IMR-90 (cell line): ENCODE measurements around the gene FHIP1A. TPM values are rescaled to one million over a fixed set of nuclear protein-coding genes. Genes with fewer than 3 reads are reported as not detected.

Source experiments
- ATAC-seq: fragments of 200-7000 bp; cut with Tn5 transposase; 2 replicates; pipeline ENCODE4 v1.9.1; 2020; ENCODE audit warnings: low read depth, mild to moderate bottlenecking, moderate library complexity
- BruUV-seq: library from RNA; stranded (reverse); fragments of 400-500 nt; replicated peaks from 2 replicates; lab custom pipeline; 2021; lab: Mats Ljungman, UMichigan
- CTCF ChIA-PET: fragments of 300-600 bp; formaldehyde crosslinking; extraction: SDS; loops from one replicate; lab custom pipeline; 2021; ENCODE audit warnings: antibody characterized with exemption; lab: Yijun Ruan, JAX
- POLR2A ChIA-PET: fragments of 300-600 bp; sonication (Branson Sonifier 250); formaldehyde crosslinking; loops from one replicate; lab custom pipeline; 2022; ENCODE audit warnings: antibody characterized with exemption; ENCODE audit not compliant: unreplicated experiment; lab: Charles Lee
- DNase-seq: peaks from one replicate; pipeline ENCODE4 v3.0.0; 2013
- H2AFZ ChIP-seq: replicated peaks from 2 replicates; pipeline ENCODE3; 2013; ENCODE audit warnings: low read length, mild to moderate bottlenecking; ENCODE audit not compliant: poor library complexity
- H2AK5ac ChIP-seq: 2 replicates; pipeline ENCODE4 v1.6.1; 2013; ENCODE audit warnings: low read depth, low read length, inconsistent platforms
- H2AK9ac ChIP-seq: replicated peaks from 2 replicates; pipeline ENCODE3; 2013; ENCODE audit warnings: mild to moderate bottlenecking, low read depth, low read length, moderate library complexity; ENCODE audit not compliant: poor library complexity
- H2BK120ac ChIP-seq: 2 replicates; pipeline ENCODE4 v1.6.1; 2013; ENCODE audit warnings: low read depth, low read length, inconsistent platforms
- H2BK15ac ChIP-seq: 3 replicates; pipeline ENCODE4 v1.6.1; 2013; ENCODE audit warnings: low read depth, low read length, inconsistent platforms
- H2BK20ac ChIP-seq: 2 replicates; pipeline ENCODE4 v1.6.1; 2013; ENCODE audit warnings: low read depth, mild to moderate bottlenecking, inconsistent platforms, low read length, moderate library complexity
- H2BK5ac ChIP-seq: 2 replicates; pipeline ENCODE4 v1.6.1; 2013; ENCODE audit warnings: mild to moderate bottlenecking, low read depth, low read length, inconsistent platforms; ENCODE audit not compliant: poor library complexity, severe bottlenecking
- H3K14ac ChIP-seq: replicated peaks from 2 replicates; pipeline ENCODE4 v1.6.1; 2013; ENCODE audit warnings: low read depth, low read length, inconsistent platforms
- H3K18ac ChIP-seq: 2 replicates; pipeline ENCODE4 v1.6.1; 2013; ENCODE audit warnings: low read depth, low read length, control low read depth
- H3K23ac ChIP-seq: 2 replicates; pipeline ENCODE4 v1.6.1; 2013; ENCODE audit warnings: low read depth, low read length, inconsistent platforms
- H3K27ac ChIP-seq: 2 replicates; pipeline ENCODE4 v1.5.1; 2013; ENCODE audit warnings: mild to moderate bottlenecking, control low read depth, low read length; ENCODE audit not compliant: insufficient read depth
- H3K27me3 ChIP-seq: 2 replicates; pipeline ENCODE4 v1.6.1; 2013; ENCODE audit warnings: low read length; ENCODE audit not compliant: control insufficient read depth, insufficient read depth
- H3K36me3 ChIP-seq: 2 replicates; pipeline ENCODE4 v1.6.1; 2013; ENCODE audit warnings: low read length, mixed read lengths; ENCODE audit not compliant: control insufficient read depth, insufficient read depth
- H3K4ac ChIP-seq: 2 replicates; pipeline ENCODE4 v1.6.1; 2013; ENCODE audit warnings: low read depth, low read length, inconsistent platforms
- H3K4me1 ChIP-seq: 2 replicates; pipeline ENCODE4 v1.6.1; 2013; ENCODE audit warnings: low read length, mixed read lengths; ENCODE audit not compliant: control insufficient read depth, insufficient read depth
- H3K4me2 ChIP-seq: 2 replicates; pipeline ENCODE4 v1.6.1; 2013; ENCODE audit warnings: low read depth, mild to moderate bottlenecking, control low read depth, low read length, moderate library complexity
- H3K4me3 ChIP-seq: 2 replicates; pipeline ENCODE4 v1.5.1; 2013; ENCODE audit warnings: low read depth, mild to moderate bottlenecking, control low read depth, low read length, moderate library complexity; ENCODE audit not compliant: insufficient read depth
- H3K56ac ChIP-seq: 2 replicates; pipeline ENCODE4 v1.6.1; 2013; ENCODE audit warnings: low read length, inconsistent platforms; ENCODE audit not compliant: insufficient read depth; ENCODE audit errors: extremely low read depth
- H3K79me1 ChIP-seq, 2 experiments: 2 replicates each; pipeline ENCODE4 v1.6.1; 2013; ENCODE audit warnings: low read length in 2 of 2, inconsistent platforms in 1 of 2, low read depth in 1 of 2
- H3K9ac ChIP-seq: 2 replicates; pipeline ENCODE4 v1.6.1; 2013; ENCODE audit warnings: low read depth, low read length, control low read depth
- H3K9me1 ChIP-seq: 2 replicates; pipeline ENCODE4 v1.6.1; 2013; ENCODE audit warnings: low read length, inconsistent platforms; ENCODE audit not compliant: insufficient read depth
- H3K9me3 ChIP-seq: 2 replicates; pipeline ENCODE4 v1.6.1; 2013; ENCODE audit warnings: low read length; ENCODE audit not compliant: control insufficient read depth, insufficient read depth
- H4K20me1 ChIP-seq: 2 replicates; pipeline ENCODE4 v1.6.1; 2013; ENCODE audit warnings: low read length, inconsistent platforms; ENCODE audit not compliant: insufficient read depth
- H4K5ac ChIP-seq: 2 replicates; pipeline ENCODE4 v1.6.1; 2013; ENCODE audit warnings: mild to moderate bottlenecking, low read depth, low read length, control low read depth
- H4K8ac ChIP-seq, 2 experiments: 2 replicates each; pipeline ENCODE4 v1.6.1; 2013; ENCODE audit warnings: low read depth in 2 of 2, low read length in 2 of 2, control low read depth in 1 of 2, inconsistent platforms in 1 of 2
- H4K91ac ChIP-seq: 2 replicates; pipeline ENCODE4 v1.6.1; 2013; ENCODE audit warnings: low read depth, low read length, inconsistent platforms; ENCODE audit not compliant: insufficient read depth
- BHLHE40 ChIP-seq: fragments of 150-350 bp; IDR thresholded peaks from 2 replicates; pipeline ENCODE4 v1.6.1; 2016; ENCODE audit warnings: mild to moderate bottlenecking, low read depth, low read length
- CEBPB ChIP-seq: IDR thresholded peaks from 2 replicates; pipeline ENCODE4 v1.6.1; 2012; ENCODE audit warnings: low read depth, low read length, improper control_type of control experiment
- CHD1 ChIP-seq: IDR thresholded peaks from 2 replicates; pipeline ENCODE4 v1.6.1; 2012; ENCODE audit warnings: low read depth, low read length, improper control_type of control experiment
- FOS ChIP-seq: fragments of 150-350 bp; IDR thresholded peaks from 2 replicates; pipeline ENCODE4 v1.6.1; 2016; ENCODE audit warnings: low read depth, low read length
- MAFK ChIP-seq: IDR thresholded peaks from 2 replicates; pipeline ENCODE4 v1.6.1; 2012; ENCODE audit warnings: low read depth, low read length, improper control_type of control experiment
- MXI1 ChIP-seq: IDR thresholded peaks from 2 replicates; pipeline ENCODE4 v1.6.1; 2012; ENCODE audit warnings: low read depth, mild to moderate bottlenecking, low read length, moderate library complexity, borderline replicate concordance
- RCOR1 ChIP-seq: IDR thresholded peaks from 2 replicates; pipeline ENCODE4 v1.6.1; 2012; ENCODE audit warnings: mild to moderate bottlenecking, low read length, improper control_type of control experiment; ENCODE audit not compliant: insufficient replicate concordance
- RFX5 ChIP-seq: IDR thresholded peaks from 2 replicates; pipeline ENCODE4 v1.8.0; 2012; ENCODE audit warnings: low read depth, mild to moderate bottlenecking, low read length, moderate library complexity
- WGBS, 2 experiments: methylation state at CpG; one replicate each; pipeline versions ENCODE4 v1.1.5 to v1.1.7; 2013; ENCODE audit warnings: missing lambda C conversion rate in 2 of 2; ENCODE audit not compliant: insufficient read length in 1 of 2; ENCODE audit errors: extremely low coverage in 2 of 2; 5-methylcytosine and 5-hydroxymethylcytosine counted together
- dilution Hi-C: fragments of 300-500 bp; cut with HindIII; formaldehyde crosslinking; loops from one replicate; pipeline ENCODE4 v1.14.3; 2018; ENCODE audit warnings: low sequenced_read_pairs; ENCODE audit not compliant: unreplicated experiment
- in situ Hi-C: fragments of 300-500 bp; cut with MboI; formaldehyde crosslinking; loops from 3 replicates; pipeline ENCODE4 v1.14.3; 2019; ENCODE audit warnings: low sequenced_read_pairs, inconsistent platforms, mixed read lengths
- intact Hi-C: fragments of 100-400 bp; cut with micrococcal nuclease; formaldehyde crosslinking; loops from 2 replicates; pipeline ENCODE4 v1.10.0; 2022
- polyA plus RNA-seq, 3 experiments: library from polyadenylated mRNA; depleted of rRNA; stranded (reverse); fragments of >200 nt; gene quantifications; 2 replicates each; pipeline ENCODE4 v1.2.3, GENCODE V29; 2012; ENCODE audit warnings: low replicate concordance in 1 of 3
- total RNA-seq: library from RNA; depleted of rRNA; stranded (reverse); fragments of >200 nt; gene quantifications from 2 replicates; pipeline ENCODE4 v1.2.3, GENCODE V29; 2012
- TF ChIP-seq, protein P1 (sequence below): conservative IDR thresholded peaks from 2 replicates; pipeline ENCODE4 v1.5.1; 2012; ENCODE audit warnings: mild to moderate bottlenecking, low read depth, low read length, improper control_type of control experiment
- TF ChIP-seq, protein P2 (sequence below): fragments of 150-350 bp; IDR thresholded peaks from 2 replicates; pipeline ENCODE4 v1.6.1; 2016; ENCODE audit warnings: low read depth, mild to moderate bottlenecking, low read length, moderate library complexity, borderline replicate concordance

Gene FHIP1A
- total and polyA plus RNA-seq, 2 of the 4 experiments (the other 2 are of a cell fraction), result 0.02 to 0.18 TPM

DNA sequence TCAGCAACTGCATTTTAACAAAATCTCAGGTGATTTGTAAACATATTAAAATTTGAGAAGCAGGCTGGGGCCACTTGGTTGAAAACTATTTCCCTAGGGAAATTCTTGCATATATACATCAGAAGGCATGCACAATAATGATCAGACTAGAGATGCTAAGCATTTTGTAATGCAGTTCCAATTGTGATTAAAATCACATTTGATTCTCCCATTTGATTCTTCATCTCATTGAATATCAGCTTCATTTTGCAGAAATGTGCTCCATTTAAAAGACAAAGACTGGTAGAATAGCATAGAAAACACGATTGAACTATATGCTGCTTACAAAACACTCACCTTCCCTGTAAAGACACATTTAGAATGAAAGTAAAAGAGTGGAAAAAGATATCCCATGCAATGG, 32.4 kb upstream of the FHIP1A start:
- ATAC-seq (no peak), DNase-seq (no peak)
- H3K56ac ChIP-seq, result no peak overlapping the region
- BruUV-seq, result no TSS peak
- no peak overlapping the region for H2BK20ac ChIP-seq
- H2BK5ac ChIP-seq, result no peak overlapping the region
- H3K23ac ChIP-seq, result no peak overlapping the region
- H4K5ac ChIP-seq, result no peak overlapping the region
- no peak overlapping the region for H3K4ac ChIP-seq
- H3K9me3 ChIP-seq, result no peaks in the 10 kb centered on the region
- ChIA-PET CTCF (interaction anchor here (0.6 kb wide), 1 partner anchor 78 kb away, joined by 4 read pairs; no protein-coding TSS in a partner anchor), POLR2A (no interaction called here)
- no peak overlapping the region for H3K4me3 ChIP-seq
- no peak overlapping the region for H2BK120ac ChIP-seq
- WGBS, 2 experiments, result no CpG with 5 or more reads among the region's 1 CpG
- in situ Hi-C loops (no loop called here), dilution Hi-C loops (no loop called here), intact Hi-C loops (no loop called here)
- H2AK9ac ChIP-seq, result no peak overlapping the region
- H4K8ac ChIP-seq, result no peak overlapping the region
- no peak overlapping the region for H3K4me2 ChIP-seq
- no peak overlapping the region for H2AFZ ChIP-seq
- H2BK15ac ChIP-seq, result no peak overlapping the region
- peaks cover 2% of the 10 kb centered on the region; the same call in 1 of the 2 replicates for H3K27me3 ChIP-seq
- H4K20me1 ChIP-seq, result no peaks in the 10 kb centered on the region
- H3K27ac ChIP-seq, result no peak overlapping the region
- H2AK5ac ChIP-seq, result no peak overlapping the region
- H3K79me1 ChIP-seq, result no peaks in the 10 kb centered on the region
- no peaks in the 10 kb centered on the region for H3K4me1 ChIP-seq
- no peaks in the 10 kb centered on the region for H3K36me3 ChIP-seq
- H4K91ac ChIP-seq, result no peak overlapping the region
- H3K9me1 ChIP-seq, result no peaks in the 10 kb centered on the region
- H3K14ac ChIP-seq, result no peak overlapping the region
- no peak overlapping the region for H3K18ac ChIP-seq
- TF ChIP-seq FOS, result no peak
- TF ChIP-seq CHD1, result no peak
- TF ChIP-seq RFX5, result no peak
- TF ChIP-seq, protein P1, sequence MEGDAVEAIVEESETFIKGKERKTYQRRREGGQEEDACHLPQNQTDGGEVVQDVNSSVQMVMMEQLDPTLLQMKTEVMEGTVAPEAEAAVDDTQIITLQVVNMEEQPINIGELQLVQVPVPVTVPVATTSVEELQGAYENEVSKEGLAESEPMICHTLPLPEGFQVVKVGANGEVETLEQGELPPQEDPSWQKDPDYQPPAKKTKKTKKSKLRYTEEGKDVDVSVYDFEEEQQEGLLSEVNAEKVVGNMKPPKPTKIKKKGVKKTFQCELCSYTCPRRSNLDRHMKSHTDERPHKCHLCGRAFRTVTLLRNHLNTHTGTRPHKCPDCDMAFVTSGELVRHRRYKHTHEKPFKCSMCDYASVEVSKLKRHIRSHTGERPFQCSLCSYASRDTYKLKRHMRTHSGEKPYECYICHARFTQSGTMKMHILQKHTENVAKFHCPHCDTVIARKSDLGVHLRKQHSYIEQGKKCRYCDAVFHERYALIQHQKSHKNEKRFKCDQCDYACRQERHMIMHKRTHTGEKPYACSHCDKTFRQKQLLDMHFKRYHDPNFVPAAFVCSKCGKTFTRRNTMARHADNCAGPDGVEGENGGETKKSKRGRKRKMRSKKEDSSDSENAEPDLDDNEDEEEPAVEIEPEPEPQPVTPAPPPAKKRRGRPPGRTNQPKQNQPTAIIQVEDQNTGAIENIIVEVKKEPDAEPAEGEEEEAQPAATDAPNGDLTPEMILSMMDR, result no peak
- TF ChIP-seq CEBPB, result no peak
- no peak for TF ChIP-seq BHLHE40
- TF ChIP-seq, protein P2, sequence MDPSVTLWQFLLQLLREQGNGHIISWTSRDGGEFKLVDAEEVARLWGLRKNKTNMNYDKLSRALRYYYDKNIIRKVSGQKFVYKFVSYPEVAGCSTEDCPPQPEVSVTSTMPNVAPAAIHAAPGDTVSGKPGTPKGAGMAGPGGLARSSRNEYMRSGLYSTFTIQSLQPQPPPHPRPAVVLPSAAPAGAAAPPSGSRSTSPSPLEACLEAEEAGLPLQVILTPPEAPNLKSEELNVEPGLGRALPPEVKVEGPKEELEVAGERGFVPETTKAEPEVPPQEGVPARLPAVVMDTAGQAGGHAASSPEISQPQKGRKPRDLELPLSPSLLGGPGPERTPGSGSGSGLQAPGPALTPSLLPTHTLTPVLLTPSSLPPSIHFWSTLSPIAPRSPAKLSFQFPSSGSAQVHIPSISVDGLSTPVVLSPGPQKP, result no peak
- no peak for TF ChIP-seq RCOR1
- TF ChIP-seq MXI1, result no peak
- TF ChIP-seq MAFK, result no peak
- H3K9ac ChIP-seq, result no peak overlapping the region
